Ishikawa (cell line): Measurements from ENCODE around the gene CCL11.

ENCODE experiments used
- CEBPB ChIP-seq: IDR thresholded peaks from 2 replicates; pipeline ENCODE4 v1.6.1; 2012
- CREB1 ChIP-seq: IDR thresholded peaks from 2 replicates; pipeline ENCODE4 v1.6.1; 2012; ENCODE audit warnings: low read depth
- EP300 ChIP-seq: IDR thresholded peaks from 2 replicates; pipeline ENCODE4 v1.6.1; 2012; ENCODE audit warnings: borderline replicate concordance
- FOXM1 ChIP-seq: IDR thresholded peaks from 2 replicates; pipeline ENCODE4 v1.6.1; 2012; ENCODE audit warnings: low read depth, borderline replicate concordance
- NFIC ChIP-seq: IDR thresholded peaks from 2 replicates; pipeline ENCODE4 v1.6.1; 2012
- TCF12 ChIP-seq: IDR thresholded peaks from 2 replicates; pipeline ENCODE4 v1.6.1; 2012; ENCODE audit warnings: low read depth
- TEAD4 ChIP-seq: IDR thresholded peaks from 2 replicates; pipeline ENCODE4 v1.6.1; 2012
- TF ChIP-seq, protein P1 (sequence below): IDR thresholded peaks from 2 replicates; pipeline ENCODE4 v1.6.1; 2012; ENCODE audit warnings: low read depth, mild to moderate bottlenecking
- TF ChIP-seq, protein P2 (sequence below): IDR thresholded peaks from 2 replicates; pipeline ENCODE4 v1.6.1; 2012
- TF ChIP-seq, protein P3 (sequence below): IDR thresholded peaks from 2 replicates; pipeline ENCODE4 v1.6.1; 2012

DNA sequence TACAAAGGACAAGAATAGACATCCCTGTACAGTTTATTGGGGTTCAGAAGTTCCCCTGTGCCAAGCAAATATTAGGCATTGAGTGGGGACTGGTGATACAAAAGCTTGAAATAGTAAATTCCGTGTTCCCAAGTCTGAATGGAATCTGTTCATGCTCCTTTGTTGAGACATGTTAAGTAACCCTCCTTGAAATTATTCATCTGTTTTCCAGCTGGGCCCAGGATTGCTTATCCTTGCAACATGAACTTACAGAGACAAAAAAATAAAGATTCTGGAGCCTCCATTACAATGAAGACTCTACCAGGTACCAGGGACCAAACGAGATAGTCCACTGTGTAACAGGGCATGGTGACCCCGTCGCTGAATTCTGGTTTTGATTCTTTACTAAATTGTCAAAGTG is 27.6 kb downstream of the CCL11 start:
- TF ChIP-seq EP300 (no peak), TCF12 (no peak), CREB1 (no peak), NFIC (no peak), TEAD4 (no peak), CEBPB (no peak), FOXM1 (no peak)
- TF ChIP-seq, protein P1, sequence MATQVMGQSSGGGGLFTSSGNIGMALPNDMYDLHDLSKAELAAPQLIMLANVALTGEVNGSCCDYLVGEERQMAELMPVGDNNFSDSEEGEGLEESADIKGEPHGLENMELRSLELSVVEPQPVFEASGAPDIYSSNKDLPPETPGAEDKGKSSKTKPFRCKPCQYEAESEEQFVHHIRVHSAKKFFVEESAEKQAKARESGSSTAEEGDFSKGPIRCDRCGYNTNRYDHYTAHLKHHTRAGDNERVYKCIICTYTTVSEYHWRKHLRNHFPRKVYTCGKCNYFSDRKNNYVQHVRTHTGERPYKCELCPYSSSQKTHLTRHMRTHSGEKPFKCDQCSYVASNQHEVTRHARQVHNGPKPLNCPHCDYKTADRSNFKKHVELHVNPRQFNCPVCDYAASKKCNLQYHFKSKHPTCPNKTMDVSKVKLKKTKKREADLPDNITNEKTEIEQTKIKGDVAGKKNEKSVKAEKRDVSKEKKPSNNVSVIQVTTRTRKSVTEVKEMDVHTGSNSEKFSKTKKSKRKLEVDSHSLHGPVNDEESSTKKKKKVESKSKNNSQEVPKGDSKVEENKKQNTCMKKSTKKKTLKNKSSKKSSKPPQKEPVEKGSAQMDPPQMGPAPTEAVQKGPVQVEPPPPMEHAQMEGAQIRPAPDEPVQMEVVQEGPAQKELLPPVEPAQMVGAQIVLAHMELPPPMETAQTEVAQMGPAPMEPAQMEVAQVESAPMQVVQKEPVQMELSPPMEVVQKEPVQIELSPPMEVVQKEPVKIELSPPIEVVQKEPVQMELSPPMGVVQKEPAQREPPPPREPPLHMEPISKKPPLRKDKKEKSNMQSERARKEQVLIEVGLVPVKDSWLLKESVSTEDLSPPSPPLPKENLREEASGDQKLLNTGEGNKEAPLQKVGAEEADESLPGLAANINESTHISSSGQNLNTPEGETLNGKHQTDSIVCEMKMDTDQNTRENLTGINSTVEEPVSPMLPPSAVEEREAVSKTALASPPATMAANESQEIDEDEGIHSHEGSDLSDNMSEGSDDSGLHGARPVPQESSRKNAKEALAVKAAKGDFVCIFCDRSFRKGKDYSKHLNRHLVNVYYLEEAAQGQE, result no peak
- TF ChIP-seq, protein P2, sequence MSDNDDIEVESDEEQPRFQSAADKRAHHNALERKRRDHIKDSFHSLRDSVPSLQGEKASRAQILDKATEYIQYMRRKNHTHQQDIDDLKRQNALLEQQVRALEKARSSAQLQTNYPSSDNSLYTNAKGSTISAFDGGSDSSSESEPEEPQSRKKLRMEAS, result no peak
- TF ChIP-seq, protein P3, sequence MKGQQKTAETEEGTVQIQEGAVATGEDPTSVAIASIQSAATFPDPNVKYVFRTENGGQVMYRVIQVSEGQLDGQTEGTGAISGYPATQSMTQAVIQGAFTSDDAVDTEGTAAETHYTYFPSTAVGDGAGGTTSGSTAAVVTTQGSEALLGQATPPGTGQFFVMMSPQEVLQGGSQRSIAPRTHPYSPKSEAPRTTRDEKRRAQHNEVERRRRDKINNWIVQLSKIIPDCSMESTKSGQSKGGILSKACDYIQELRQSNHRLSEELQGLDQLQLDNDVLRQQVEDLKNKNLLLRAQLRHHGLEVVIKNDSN, result no peak
